GM12872 (cell line): ENCODE data around the gene TPST2.

Experiments
- TF ChIP-seq, protein P1 (sequence below): IDR thresholded peaks from 3 replicates; pipeline ENCODE4 v1.5.1; 2011; ENCODE audit warnings: low read depth, mild to moderate bottlenecking, low read length, moderate library complexity; ENCODE audit not compliant: insufficient read depth

TPST2 gene

GRCh38 chr22:26485013-26485412, 104.9 kb downstream of the TPST2 start:
- TF ChIP-seq, protein P1, sequence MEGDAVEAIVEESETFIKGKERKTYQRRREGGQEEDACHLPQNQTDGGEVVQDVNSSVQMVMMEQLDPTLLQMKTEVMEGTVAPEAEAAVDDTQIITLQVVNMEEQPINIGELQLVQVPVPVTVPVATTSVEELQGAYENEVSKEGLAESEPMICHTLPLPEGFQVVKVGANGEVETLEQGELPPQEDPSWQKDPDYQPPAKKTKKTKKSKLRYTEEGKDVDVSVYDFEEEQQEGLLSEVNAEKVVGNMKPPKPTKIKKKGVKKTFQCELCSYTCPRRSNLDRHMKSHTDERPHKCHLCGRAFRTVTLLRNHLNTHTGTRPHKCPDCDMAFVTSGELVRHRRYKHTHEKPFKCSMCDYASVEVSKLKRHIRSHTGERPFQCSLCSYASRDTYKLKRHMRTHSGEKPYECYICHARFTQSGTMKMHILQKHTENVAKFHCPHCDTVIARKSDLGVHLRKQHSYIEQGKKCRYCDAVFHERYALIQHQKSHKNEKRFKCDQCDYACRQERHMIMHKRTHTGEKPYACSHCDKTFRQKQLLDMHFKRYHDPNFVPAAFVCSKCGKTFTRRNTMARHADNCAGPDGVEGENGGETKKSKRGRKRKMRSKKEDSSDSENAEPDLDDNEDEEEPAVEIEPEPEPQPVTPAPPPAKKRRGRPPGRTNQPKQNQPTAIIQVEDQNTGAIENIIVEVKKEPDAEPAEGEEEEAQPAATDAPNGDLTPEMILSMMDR = no peak

- TF ChIP-seq, protein P1 = no peak
These were observed 105.6 kb downstream of the TPST2 start for GRCh38 chr22:26484360-26484706.

DNA sequence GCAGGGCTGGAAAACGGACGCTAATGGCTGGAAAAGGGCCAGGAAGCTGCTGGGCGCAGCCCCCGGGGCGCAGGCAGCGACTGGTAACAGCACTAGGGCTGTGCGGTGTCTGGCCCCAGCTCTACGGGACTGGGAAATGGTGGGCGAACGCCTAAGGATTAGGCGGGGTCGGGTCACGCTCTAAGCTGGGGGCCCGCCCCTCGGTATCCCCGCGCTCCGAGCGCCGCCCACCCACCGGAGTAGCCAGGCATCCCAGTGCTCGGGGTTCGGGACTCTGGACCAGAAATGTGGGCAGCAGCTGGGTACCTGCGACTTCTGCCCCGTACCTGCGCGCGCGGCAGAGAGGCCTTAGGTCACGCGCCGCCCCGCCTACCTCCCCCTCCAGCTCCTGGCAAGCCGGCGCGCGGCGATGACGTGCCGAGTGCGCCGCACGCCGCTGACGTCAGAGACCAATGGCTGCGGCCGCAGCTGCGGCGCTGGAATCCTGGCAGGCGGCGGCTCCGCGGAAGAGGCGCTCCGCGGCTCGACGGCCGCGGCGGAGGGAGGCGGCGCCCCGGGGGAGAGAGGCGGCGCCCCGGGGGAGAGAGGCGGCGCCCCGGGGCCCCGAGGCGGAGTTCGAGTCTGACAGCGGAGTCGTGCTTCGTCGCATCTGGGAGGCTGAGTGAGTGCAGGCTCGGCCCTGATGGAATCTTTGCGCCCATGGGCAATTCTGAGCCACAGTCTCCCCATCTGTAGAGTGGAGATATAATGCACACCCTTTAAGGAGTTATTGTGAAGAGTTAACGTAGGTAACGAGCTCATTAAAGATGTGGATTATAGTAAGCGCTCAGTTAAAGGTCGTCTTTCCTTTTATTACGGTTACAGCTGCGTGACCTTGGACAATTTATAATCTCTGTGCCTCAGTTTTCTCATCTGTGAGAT, 106.2 kb downstream of the TPST2 start, which contains the start of the genes HPS4 and SRRD:
Gene HPS4, minus strand, starts transcription at position 345 of the 921 bp plus-strand sequence. CDS start 2,021 bp downstream, outside the sequence.
Gene SRRD, plus strand, starts transcription at position 439 of the 921 bp plus-strand sequence. Its CDS starts 14 bp downstream, at position 453.
- TF ChIP-seq, protein P1 = no peak

DNA sequence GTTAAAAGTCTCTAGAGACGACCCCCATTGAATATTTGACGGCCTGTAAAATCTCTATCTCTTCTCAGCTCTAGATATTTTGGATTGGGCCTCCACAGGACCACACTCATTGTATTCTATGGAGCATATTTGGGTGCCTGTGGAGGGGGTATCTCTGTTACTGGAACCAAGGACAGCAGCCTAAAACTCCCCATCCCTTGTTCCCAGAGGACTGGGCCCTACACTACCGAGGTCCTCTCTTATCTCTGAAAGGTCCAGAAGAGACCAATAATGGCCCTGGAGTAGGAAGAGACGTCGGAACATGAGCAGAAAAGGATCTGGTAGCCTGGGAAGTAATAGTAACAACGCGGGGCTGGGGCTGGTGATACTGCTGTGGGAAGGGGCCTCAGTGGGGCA, 106.9 kb downstream of the TPST2 start:
- TF ChIP-seq, protein P1 = no peak

GRCh38 chr22:26482161-26482560, 107.8 kb downstream of the TPST2 start:
- TF ChIP-seq, protein P1 = no peak

DNA sequence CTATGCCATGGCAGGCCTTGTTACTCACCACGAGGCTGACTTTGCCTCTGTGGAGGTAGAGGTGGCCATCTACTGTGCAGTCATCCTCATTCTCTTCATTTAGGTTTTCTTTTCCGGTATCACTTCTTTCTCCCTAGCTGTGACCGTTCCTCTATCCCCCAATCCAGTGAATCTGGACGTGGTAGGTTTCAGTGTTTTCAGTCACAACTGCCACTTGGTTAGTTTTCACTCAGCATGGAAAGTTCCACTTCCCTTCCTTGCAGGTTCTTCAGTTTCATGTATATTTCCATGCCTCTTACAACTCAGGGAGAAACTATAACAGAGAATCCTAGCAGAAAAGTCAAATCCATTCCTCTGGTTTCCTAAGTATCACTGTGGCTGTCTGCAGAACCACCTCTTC, 108.2 kb downstream of the TPST2 start:
- TF ChIP-seq, protein P1 = no peak

DNA sequence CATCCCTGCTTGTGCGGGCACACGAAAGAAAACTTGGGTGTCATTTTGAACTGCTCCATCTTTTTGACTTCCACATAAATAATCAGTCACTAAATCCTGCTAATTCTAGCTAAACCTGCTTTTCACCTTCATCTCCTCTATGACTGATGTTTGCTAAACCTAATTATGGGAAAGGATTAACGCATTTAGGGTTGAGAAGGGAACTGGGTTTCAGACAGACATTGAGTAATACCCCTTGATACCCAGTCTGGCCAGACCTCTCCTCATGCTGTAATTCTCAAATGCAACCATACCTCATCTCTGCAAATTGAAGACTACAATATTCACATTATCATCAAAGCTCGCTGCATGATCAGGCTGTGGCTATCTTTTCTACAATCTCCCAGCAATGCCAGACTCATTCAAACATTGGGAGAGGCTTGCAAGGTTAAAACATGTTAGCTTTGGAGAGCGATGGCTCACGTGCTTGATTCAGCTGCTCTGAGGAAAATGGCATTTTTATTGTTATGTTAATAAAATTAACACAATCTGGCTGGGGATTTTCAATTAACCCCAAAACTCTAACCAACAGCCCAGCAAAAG, 108.7 kb downstream of the TPST2 start:
- TF ChIP-seq, protein P1 = no peak
